Measurements from ENCODE around the gene PDZD7.
A peak's percentile ranks its signal among the peaks of the same experiment; 100 is the strongest.
"Not testable (repeated sequence)": the region's sequence is repeated elsewhere in the genome, so short reads cannot be mapped to it uniquely, and the experiment has no call there.

Gene PDZD7

GRCh38 chr10:100980711-100981110, 50.2 kb downstream of the PDZD7 start:
- no peak for DNase-seq

- DNase-seq: no peak
These were observed 50.6 kb downstream of the PDZD7 start for GRCh38 chr10:100980311-100980710.

GRCh38 chr10:100979791-100980272, 51.1 kb downstream of the PDZD7 start:
- DNase-seq: no peak

- no peak for DNase-seq
These were observed 52.1 kb downstream of the PDZD7 start for GRCh38 chr10:100978901-100979195.

GRCh38 chr10:100978121-100978900, 52.6 kb downstream of the PDZD7 start:
- no peak for DNase-seq

- no peak for DNase-seq
These were observed 53.5 kb downstream of the PDZD7 start for GRCh38 chr10:100977436-100977835.

- DNase-seq: no peak
These were observed 54.0 kb downstream of the PDZD7 start for GRCh38 chr10:100976906-100977305.

- not testable (repeated sequence) for DNase-seq
These were observed 55.5 kb downstream of the PDZD7 start for GRCh38 chr10:100975397-100975796.

GRCh38 chr10:100972904-100973535, 57.9 kb downstream of the PDZD7 start:
- DNase-seq: no peak

GRCh38 chr10:100972115-100972903, 58.6 kb downstream of the PDZD7 start:
- no peak for DNase-seq

GRCh38 chr10:100970914-100971811, 59.8 kb downstream of the PDZD7 start:
- DNase-seq: no peak

- DNase-seq: peak; percentile 26
These were observed 60.6 kb downstream of the PDZD7 start for GRCh38 chr10:100970076-100970913.

GRCh38 chr10:100969187-100970075, 61.5 kb downstream of the PDZD7 start, which contains the start of gene SEMA4G:
SEMA4G (plus strand) TSS chr10:100969504; CDS start chr10:100972913, 3,409 bp downstream.
- DNase-seq: peak; percentile 52

GRCh38 chr10:100968863-100969186, 62.1 kb downstream of the PDZD7 start:
- no peak for DNase-seq

- no peak for DNase-seq
These were observed 62.7 kb downstream of the PDZD7 start for GRCh38 chr10:100968062-100968736.

GRCh38 chr10:100967332-100967731, 63.6 kb downstream of the PDZD7 start:
- DNase-seq: no peak

- no peak for DNase-seq
These were observed 64.0 kb downstream of the PDZD7 start for GRCh38 chr10:100966887-100967286.

GRCh38 chr10:100965820-100966219, 65.1 kb downstream of the PDZD7 start:
- DNase-seq: no peak

- DNase-seq: no peak
These were observed 67.1 kb downstream of the PDZD7 start for GRCh38 chr10:100963826-100964225.

All from stimulated activated CD4-positive, alpha-beta T cell treated with anti-CD3 and anti-CD28 coated beads, Interleukin-15, amount 100 ng/mL, for 24 hours (primary cell).